K562 (cell line): ENCODE measurements around the gene MYB. TPM values are rescaled to one million over a fixed set of nuclear protein-coding genes. Genes with fewer than 3 reads are reported as not detected.

Source experiments
- ARID1B ChIP-seq: fragments of 450-650 bp; IDR thresholded peaks from 2 replicates; pipeline ENCODE4 v1.6.1; 2016; ENCODE audit warnings: antibody characterized with exemption, mild to moderate bottlenecking, inconsistent platforms
- CEBPB ChIP-seq: fragments of 450-650 bp; IDR thresholded peaks from 2 replicates; pipeline ENCODE4 v1.6.1; 2016; ENCODE audit warnings: missing genetic modification characterization, missing compliant biosample characterization
- ELF1 ChIP-seq: fragments of 200-800 bp; sonication (Bioruptor generic); IDR thresholded peaks from 2 replicates; pipeline ENCODE4 v1.6.1; 2016; ENCODE audit warnings: missing genetic modification characterization, missing compliant biosample characterization
- ILF3 ChIP-seq: fragments of 450-650 bp; IDR thresholded peaks from 2 replicates; pipeline ENCODE4 v1.6.1; 2018; ENCODE audit warnings: antibody characterized with exemption, mild to moderate bottlenecking, moderate library complexity, borderline replicate concordance
- JUND ChIP-seq, 2 experiments: IDR thresholded peaks; 2 replicates in 1 of 2; 3 replicates in 1 of 2; pipeline ENCODE4 v1.6.1; 2011; ENCODE audit warnings: borderline replicate concordance in 2 of 2, low read depth in 2 of 2, low read length in 2 of 2, improper control_type of control experiment in 1 of 2, missing biosample characterization in 1 of 2, missing genetic modification characterization in 1 of 2, missing genetic modification reagents in 1 of 2
- KDM4B ChIP-seq, 2 experiments: fragments of 450-650 bp in 1 of 2; sonication (generic) in 1 of 2; IDR thresholded peaks; 2 replicates each; pipeline ENCODE4 v1.6.1; 2016 to 2017; ENCODE audit warnings: borderline replicate concordance in 2 of 2, antibody characterized with exemption in 1 of 2, low read depth in 1 of 2, mild to moderate bottlenecking in 1 of 2
- KDM5B ChIP-seq: fragments of 200-600 bp; sonication (generic); IDR thresholded peaks from 2 replicates; pipeline ENCODE4 v1.6.1; 2012; ENCODE audit warnings: low read depth, mild to moderate bottlenecking, moderate library complexity, low read length, control low read depth, inconsistent platforms; ENCODE audit not compliant: insufficient replicate concordance
- KLF6 ChIP-seq: fragments of 250-450 bp; sonication (Bioruptor Pico); IDR thresholded peaks from 2 replicates; pipeline ENCODE4 v1.4.0; 2020; ENCODE audit warnings: mild to moderate bottlenecking, moderate library complexity, borderline replicate concordance
- MTA1 ChIP-seq: fragments of 450-650 bp; IDR thresholded peaks from 2 replicates; pipeline ENCODE4 v1.6.1; 2017; ENCODE audit warnings: borderline replicate concordance
- MYC ChIP-seq, 2 experiments: fragments of 250-450 bp in 1 of 2; sonication (Bioruptor Pico) in 1 of 2; IDR thresholded peaks; 2 replicates each; pipeline versions ENCODE4 v1.5.1 to v1.6.1; 2012 to 2021; ENCODE audit warnings: low read depth in 2 of 2, borderline replicate concordance in 1 of 2, improper control_type of control experiment in 1 of 2, low read length in 1 of 2, mild to moderate bottlenecking in 1 of 2, moderate library complexity in 1 of 2
- NCOR1 ChIP-seq: fragments of 450-650 bp; IDR thresholded peaks from 2 replicates; pipeline ENCODE4 v1.6.1; 2016; ENCODE audit warnings: mild to moderate bottlenecking, moderate library complexity
- NFYB ChIP-seq: IDR thresholded peaks from 2 replicates; pipeline ENCODE4 v1.6.1; 2011; ENCODE audit warnings: mild to moderate bottlenecking, moderate library complexity; ENCODE audit not compliant: insufficient read length; ENCODE audit errors: extremely low read depth
- PHF21A ChIP-seq: fragments of 450-650 bp; IDR thresholded peaks from 2 replicates; pipeline ENCODE4 v1.6.1; 2017; ENCODE audit warnings: low read depth, borderline replicate concordance
- PRDM10 ChIP-seq: fragments of 450-650 bp; IDR thresholded peaks from 2 replicates; pipeline ENCODE4 v1.6.1; 2018; ENCODE audit not compliant: partially characterized antibody
- RBM25 ChIP-seq: fragments of 200-400 bp; formaldehyde crosslinking; IDR thresholded peaks from 2 replicates; pipeline ENCODE4 v1.6.1; 2018; ENCODE audit warnings: low read length, low read depth, moderate library complexity; ENCODE audit not compliant: severe bottlenecking
- RNF2 ChIP-seq: sonication (generic); IDR thresholded peaks from 2 replicates; pipeline ENCODE4 v1.6.1; 2016
- RUNX1 ChIP-seq: sonication (generic); IDR thresholded peaks from 2 replicates; pipeline ENCODE4 v1.6.1; 2016; ENCODE audit warnings: antibody characterized with exemption, low read depth
- SRSF1 ChIP-seq: fragments of 200-400 bp; formaldehyde crosslinking; IDR thresholded peaks from 2 replicates; pipeline ENCODE4 v1.6.1; 2017; ENCODE audit warnings: mild to moderate bottlenecking, low read depth, low read length, moderate library complexity
- TAF7 ChIP-seq: fragments of 450-650 bp; IDR thresholded peaks from 2 replicates; pipeline ENCODE4 v1.6.1; 2016; ENCODE audit warnings: missing genetic modification characterization, missing compliant biosample characterization
- TEAD1 ChIP-seq, 2 experiments: fragments of 450-650 bp in 1 of 2; sonication (generic) in 1 of 2; formaldehyde crosslinking; IDR thresholded peaks; 2 replicates each; pipeline versions ENCODE4 v1.4.0 to v1.8.0; 2020 to 2022; ENCODE audit warnings: mild to moderate bottlenecking in 2 of 2, missing genetic modification reagents in 1 of 2
- ZNF23 ChIP-seq: fragments of 250-450 bp; sonication (Bioruptor Pico); IDR thresholded peaks from 2 replicates; pipeline ENCODE4 v1.4.0; 2020; ENCODE audit warnings: mild to moderate bottlenecking
- ZNF324 ChIP-seq: fragments of 250-450 bp; sonication (Bioruptor Pico); IDR thresholded peaks from 2 replicates; pipeline ENCODE4 v1.4.0; 2020; ENCODE audit warnings: mild to moderate bottlenecking
- ZNF445 ChIP-seq: fragments of 250-450 bp; sonication (Bioruptor Pico); IDR thresholded peaks from 2 replicates; pipeline ENCODE4 v1.4.0; 2020; ENCODE audit warnings: low read depth, mild to moderate bottlenecking, moderate library complexity
- ZNF707 ChIP-seq: fragments of 250-450 bp; sonication (Bioruptor Pico); conservative IDR thresholded peaks from 2 replicates; pipeline ENCODE4 v1.8.0; 2022; ENCODE audit warnings: inconsistent platforms, mild to moderate bottlenecking, moderate library complexity
- polyA plus RNA-seq, 8 experiments: library from polyadenylated mRNA; depleted of rRNA in 4 of 8; stranded (reverse) in 5 of 8; unstranded in 3 of 8; fragments of >200 nt; fragmentation: Nextera tagmentation in 2 of 8; fragmentation: Illumina TruSeq in 1 of 8; extraction: Ambion mirVana in 2 of 8; extraction: Trizol in 1 of 8; gene quantifications; 2 replicates each; pipeline versions ENCODE4 v1.2.1 to v1.2.3, GENCODE V29; 2011 to 2014; ENCODE audit warnings: inconsistent platforms in 1 of 8, missing spikeins in 1 of 8
- total RNA-seq, 7 experiments: library from RNA; depleted of rRNA in 6 of 7; stranded (reverse); fragments of >200 nt in 6 of 7; fragmentation: Illumina TruSeq in 2 of 7; extraction: Trizol in 2 of 7; gene quantifications; 2 replicates each; pipeline versions ENCODE4 v1.2.1 to v1.2.3, GENCODE V29; 2011 to 2021; ENCODE audit warnings: low replicate concordance in 1 of 7

The MYB gene
- total and polyA plus RNA-seq, 9 of the 15 experiments (the other 6 are each of a cell fraction or from before 2014, with no cell fraction given), result 35.8 to 218 (median 140) TPM

DNA sequence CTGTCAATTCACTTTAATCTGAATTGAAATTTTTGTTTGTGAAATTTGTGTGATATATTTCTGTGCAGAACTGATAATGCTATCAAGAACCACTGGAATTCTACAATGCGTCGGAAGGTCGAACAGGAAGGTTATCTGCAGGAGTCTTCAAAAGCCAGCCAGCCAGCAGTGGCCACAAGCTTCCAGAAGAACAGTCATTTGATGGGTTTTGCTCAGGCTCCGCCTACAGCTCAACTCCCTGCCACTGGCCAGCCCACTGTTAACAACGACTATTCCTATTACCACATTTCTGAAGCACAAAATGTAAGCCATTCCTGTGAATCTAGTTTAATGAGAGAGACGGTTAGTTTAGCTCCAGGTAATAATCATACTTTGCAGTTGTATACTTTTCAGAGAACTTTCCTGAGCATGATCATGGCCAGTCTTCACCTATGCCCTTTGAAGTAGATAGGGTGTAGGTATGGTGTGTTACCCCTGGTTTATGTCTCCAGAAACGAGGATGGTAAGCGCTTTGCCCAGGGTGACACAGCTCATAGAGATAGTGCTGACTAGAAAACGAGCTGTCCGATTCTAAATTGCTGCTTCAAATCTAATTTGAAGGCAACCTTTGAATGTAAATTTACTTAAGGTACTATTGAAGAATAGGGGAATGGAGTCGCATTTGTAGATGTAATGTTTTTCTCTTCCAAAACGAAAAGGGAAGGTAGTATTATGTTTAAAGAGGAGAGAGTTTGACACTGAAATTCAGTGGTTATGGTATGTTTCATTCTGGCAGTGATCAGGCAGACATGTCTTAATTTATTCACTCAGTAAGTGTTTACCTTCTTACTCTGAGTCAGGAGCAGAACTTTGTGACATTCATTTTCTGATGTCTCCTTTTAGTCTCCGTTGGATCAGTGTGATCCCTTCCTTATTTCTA, 11.4 kb downstream of the MYB start (continued):
- peak; percentile 17 for TF ChIP-seq PRDM10
- TF ChIP-seq NCOR1, result no peak
- TF ChIP-seq RBM25, result no peak
- peak; percentile 39 for TF ChIP-seq JUND (IDR thresholded peaks at IDR 0.05; ENCODE audit: borderline replicate concordance, low read depth, low read length)
- TF ChIP-seq JUND (tag; IDR thresholded peaks at IDR 0.05; ENCODE audit: borderline replicate concordance, low read depth, low read length), result no peak; the same call in 2 of the 3 replicates
- TF ChIP-seq CEBPB, result peak; percentile 5; the same call in 1 of the 2 replicates
- no peak for TF ChIP-seq KDM5B
- 0 out of 2 replicates have a peak, but pooled peaks have one; percentile 6 for TF ChIP-seq ILF3
- no peak for TF ChIP-seq RUNX1
- 0 out of 2 replicates have a peak, but pooled peaks have one; percentile 6 for TF ChIP-seq ZNF445 (CRISPR knock-in tag)
- no peak for TF ChIP-seq ZNF23 (CRISPR knock-in tag)
- TF ChIP-seq ELF1, result no peak
- no peak for TF ChIP-seq ZNF707 (CRISPR knock-in tag)
- TF ChIP-seq RNF2, result no peak
- TF ChIP-seq TEAD1 (CRISPR knock-in tag; IDR thresholded peaks at IDR 0.05), result 0 out of 4 replicates have a peak, but pooled peaks have one; percentile 6 to 29
- TF ChIP-seq KLF6 (CRISPR knock-in tag), result peak; percentile 60; the same call in 1 of the 2 replicates
- TF ChIP-seq NFYB, result peak; percentile 18
- no peak for TF ChIP-seq MYC (IDR thresholded peaks at IDR 0.05; ENCODE audit: low read depth, low read length)
- TF ChIP-seq MYC (CRISPR knock-in tag; IDR thresholded peaks at IDR 0.05; ENCODE audit: borderline replicate concordance, low read depth), result 0 out of 2 replicates have a peak, but pooled peaks have one; percentile 38
- TF ChIP-seq ZNF324 (CRISPR knock-in tag), result no peak
- TF ChIP-seq TAF7 (tag), result no peak
- TF ChIP-seq MTA1, result no peak
- no peak for TF ChIP-seq KDM4B (IDR thresholded peaks at IDR 0.05; ENCODE audit: borderline replicate concordance in 2 of 2, low read depth in 1 of 2)
- TF ChIP-seq PHF21A, result no peak
- TF ChIP-seq ARID1B, result no peak
- no peak for TF ChIP-seq SRSF1
